ENCODE data around the gene PDE3A. TPM values are rescaled to one million over a fixed set of nuclear protein-coding genes. Genes with fewer than 3 reads are reported as not detected.

The PDE3A gene
- total and polyA plus RNA-seq, 10 of the 15 experiments (the other 5 are each of a cell fraction or from before 2014, with no cell fraction given), result 0.01 to 2.6 (median 1.5) TPM

DNA sequence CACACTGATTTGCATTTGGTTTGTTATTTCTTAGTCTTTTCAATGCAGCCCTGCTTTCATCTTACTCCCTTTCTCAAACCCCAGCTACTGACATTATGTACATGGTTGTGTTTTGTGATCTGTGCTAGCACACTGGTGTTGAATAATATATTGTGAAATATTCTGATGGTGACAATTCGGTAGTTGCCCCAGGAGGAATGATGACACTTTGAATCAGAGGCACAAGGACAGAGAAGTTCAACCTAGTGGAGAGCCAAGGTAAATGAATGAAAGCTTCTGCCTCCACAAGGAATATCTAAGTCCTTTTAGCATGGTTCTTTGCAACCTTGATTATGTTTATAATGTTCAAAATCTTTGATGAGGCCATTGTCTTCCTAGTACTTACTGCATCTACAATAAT lies 159.9 kb downstream of the PDE3A start (continued):
- TF ChIP-seq CTCF (IDR thresholded peaks at IDR 0.05 in 2 of 3, conservative IDR thresholded peaks at IDR 0.05 in 1 of 3; ENCODE audit: control insufficient read depth in 2 of 3, extremely low read depth in 1 of 3, insufficient read depth in 1 of 3, low read depth in 3 of 3, low read length in 3 of 3), result no peak

DNA sequence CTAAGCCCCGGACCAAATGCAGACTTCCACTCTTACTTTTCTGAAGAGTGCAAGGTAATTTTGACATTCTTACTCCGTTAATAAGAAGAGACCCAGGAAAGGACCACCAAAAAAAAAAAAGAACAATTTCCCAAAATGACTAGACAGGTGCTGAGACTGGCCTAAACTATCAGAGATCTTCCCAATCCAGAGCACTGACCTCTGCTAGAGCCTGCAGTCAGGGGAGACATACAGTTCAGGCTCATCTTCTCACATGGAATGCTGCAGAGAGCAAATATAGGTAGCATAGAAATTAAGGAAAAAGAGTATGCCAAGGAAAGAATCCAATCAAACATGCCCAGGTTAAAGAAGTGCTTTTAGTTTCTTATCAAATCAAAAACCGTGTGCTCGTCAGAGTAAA lies 177.9 kb downstream of the PDE3A start:
- no peaks in the 10 kb centered on the region for H3K9me3 ChIP-seq (replicated peaks; ENCODE audit: control insufficient read depth, insufficient read depth, low read length)
- ChIA-PET POLR2A (no interaction called here), CTCF (no interaction called here), RAD21 (ENCODE audit: unreplicated experiment) (no interaction called here), SMC1A (ENCODE audit: uncharacterized antibody, unreplicated experiment) (interaction anchor here (0.5 to 1.7 kb wide), 2 partner anchors 10 to 1171 kb away, joined by 3 to 6 read pairs; no protein-coding TSS in a partner anchor)
- DNase-seq (ENCODE audit: low read depth, low spot score) (no peak), ATAC-seq (no peak), FAIRE-seq (no peak)
- no peaks in the 10 kb centered on the region for H4K20me1 ChIP-seq (ENCODE audit: control insufficient read depth, insufficient read depth)
- BruUV-seq (replicated peaks), result no TSS peak
- intact Hi-C loops (cut with micrococcal nuclease; ENCODE audit: unreplicated experiment), result loop anchor here (5.0 kb wide), 1 partner anchor 424 kb away; no protein-coding TSS in a partner anchor
- H3K9ac ChIP-seq (ENCODE audit: control insufficient read depth, insufficient read depth, low read length), result no peak overlapping the region
- H3K27ac ChIP-seq (ENCODE audit: control insufficient read depth, insufficient read depth), result no peak overlapping the region
- TF ChIP-seq ZSCAN29 (IDR thresholded peaks at IDR 0.05) (no peak), CBX3 (IDR thresholded peaks at IDR 0.05; ENCODE audit: borderline replicate concordance, low read depth) (no peak), E2F4 (IDR thresholded peaks at IDR 0.05; ENCODE audit: low read depth, low read length) (no peak), CBX5 (IDR thresholded peaks at IDR 0.05; ENCODE audit: low read depth) (no peak), SUZ12 (IDR thresholded peaks at IDR 0.05; ENCODE audit: unreplicated experiment) (no peak), NFIC (IDR thresholded peaks at IDR 0.05; ENCODE audit: low read depth, low read length) (no peak), JUND (IDR thresholded peaks at IDR 0.05; ENCODE audit: low read depth, low read length) (no peak), ESRRA (IDR thresholded peaks at IDR 0.05; ENCODE audit: low read length) (no peak), ZBED1 (IDR thresholded peaks at IDR 0.05; ENCODE audit: borderline replicate concordance) (no peak), HDAC2 (IDR thresholded peaks at IDR 0.05) (no peak), IRF3 (IDR thresholded peaks at IDR 0.05) (no peak), SMARCA5 (IDR thresholded peaks at IDR 0.05) (no peak), SMC3 (IDR thresholded peaks at IDR 0.05; ENCODE audit: borderline replicate concordance, low read length) (no peak), KAT2A (conservative IDR thresholded peaks at IDR 0.05; ENCODE audit: control insufficient read depth, low read depth, low read length) (no peak), PML (IDR thresholded peaks at IDR 0.05; ENCODE audit: low read length) (no peak)
- H3K4me1 ChIP-seq (ENCODE audit: control insufficient read depth, insufficient read depth, low read length), result no peaks in the 10 kb centered on the region
- no peaks in the 10 kb centered on the region for H3K27me3 ChIP-seq (replicated peaks in 1 of 2; ENCODE audit: control insufficient read depth in 2 of 2, insufficient read depth in 2 of 2, low read length in 1 of 2)
- H3K79me2 ChIP-seq (ENCODE audit: control insufficient read depth, insufficient read depth, low read length), result no peaks in the 10 kb centered on the region
- H2AFZ ChIP-seq (ENCODE audit: control insufficient read depth, low read depth, low read length), result no peak overlapping the region
- WGBS (ENCODE audit: insufficient coverage, insufficient replicate concordance, low lambda C conversion rate, missing lambda C conversion rate), result 2% methylated on average over 4 of the region's 4 CpGs
- H3K4me2 ChIP-seq (ENCODE audit: control insufficient read depth, insufficient read depth), result no peak overlapping the region
- H3K36me3 ChIP-seq (ENCODE audit: control insufficient read depth in 2 of 2, insufficient read depth in 2 of 2, low read length in 1 of 2), result no peaks in the 10 kb centered on the region
- no peak overlapping the region for H3K4me3 ChIP-seq
- in situ Hi-C loops (cut with MboI), result no loop called here
